ENCODE measurements around the gene APOL5. TPM values are rescaled to one million over a fixed set of nuclear protein-coding genes. Genes with fewer than 3 reads are reported as not detected.
"Not testable (repeated sequence)": the region's sequence is repeated elsewhere in the genome, so short reads cannot be mapped to it uniquely, and the experiment has no call there.

APOL5 gene
- total RNA-seq, 1 experiment from 2014 or later = not detected

GRCh38 chr22:35677460-35678187 is 40.0 kb upstream of the APOL5 start:
- H3K79me2 ChIP-seq (ENCODE audit: low read depth) = no peaks in the 10 kb centered on the region
- no TSS peak for BruUV-seq (replicated peaks)
- ChIA-PET POLR2A (ENCODE audit: unreplicated experiment) (no interaction called here), CTCF (no interaction called here)
- H3K4me3 ChIP-seq = no peak overlapping the region
- no peak for TF ChIP-seq EZH2 (IDR thresholded peaks at IDR 0.05; ENCODE audit: low read depth)
- TF ChIP-seq, protein P1, sequence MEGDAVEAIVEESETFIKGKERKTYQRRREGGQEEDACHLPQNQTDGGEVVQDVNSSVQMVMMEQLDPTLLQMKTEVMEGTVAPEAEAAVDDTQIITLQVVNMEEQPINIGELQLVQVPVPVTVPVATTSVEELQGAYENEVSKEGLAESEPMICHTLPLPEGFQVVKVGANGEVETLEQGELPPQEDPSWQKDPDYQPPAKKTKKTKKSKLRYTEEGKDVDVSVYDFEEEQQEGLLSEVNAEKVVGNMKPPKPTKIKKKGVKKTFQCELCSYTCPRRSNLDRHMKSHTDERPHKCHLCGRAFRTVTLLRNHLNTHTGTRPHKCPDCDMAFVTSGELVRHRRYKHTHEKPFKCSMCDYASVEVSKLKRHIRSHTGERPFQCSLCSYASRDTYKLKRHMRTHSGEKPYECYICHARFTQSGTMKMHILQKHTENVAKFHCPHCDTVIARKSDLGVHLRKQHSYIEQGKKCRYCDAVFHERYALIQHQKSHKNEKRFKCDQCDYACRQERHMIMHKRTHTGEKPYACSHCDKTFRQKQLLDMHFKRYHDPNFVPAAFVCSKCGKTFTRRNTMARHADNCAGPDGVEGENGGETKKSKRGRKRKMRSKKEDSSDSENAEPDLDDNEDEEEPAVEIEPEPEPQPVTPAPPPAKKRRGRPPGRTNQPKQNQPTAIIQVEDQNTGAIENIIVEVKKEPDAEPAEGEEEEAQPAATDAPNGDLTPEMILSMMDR (conservative IDR thresholded peaks at IDR 0.05) = no peak
- H4K20me1 ChIP-seq (ENCODE audit: insufficient read depth) = no peaks in the 10 kb centered on the region
- intact Hi-C loops (cut with micrococcal nuclease; ENCODE audit: unreplicated experiment) = no loop called here
- no peaks in the 10 kb centered on the region for H3K27me3 ChIP-seq (ENCODE audit: insufficient read depth, low read depth)
- no peaks in the 10 kb centered on the region for H3K4me1 ChIP-seq (replicated peaks; ENCODE audit: insufficient read depth)
- no peak overlapping the region for H3K4me2 ChIP-seq
- peaks cover 10% of the 10 kb centered on the region; the same call in 1 of the 2 replicates for H3K9me3 ChIP-seq (ENCODE audit: insufficient read depth, low read depth)
- H3K27ac ChIP-seq = no peak overlapping the region
- no peaks in the 10 kb centered on the region for H3K36me3 ChIP-seq (ENCODE audit: low read depth)
- no peaks in the 10 kb centered on the region for H3K9me2 ChIP-seq (ENCODE audit: insufficient read depth)
- no peak overlapping the region for H2AFZ ChIP-seq
- no peaks in the 10 kb centered on the region for H3F3A ChIP-seq (ENCODE audit: insufficient read depth, low read depth)
- DNase-seq = no peak

DNA sequence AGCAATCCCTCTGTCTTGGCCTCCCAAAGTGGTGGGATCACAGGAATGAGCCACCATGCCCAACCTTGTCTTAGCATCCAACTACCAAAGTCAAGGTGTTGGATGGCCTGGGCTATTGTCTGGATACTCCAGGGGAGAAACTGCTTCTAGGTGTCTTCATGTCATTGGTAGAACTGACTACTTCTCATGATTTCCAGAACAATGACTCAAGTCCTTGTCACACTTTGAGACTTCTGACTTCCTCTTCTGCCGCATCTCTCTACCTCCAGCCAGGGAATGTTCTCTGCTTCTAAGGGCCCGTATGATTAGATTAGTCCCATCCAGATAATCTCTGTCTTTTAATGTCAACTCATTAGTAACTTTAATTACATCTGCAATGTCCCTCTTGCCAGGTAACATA is 38.8 kb upstream of the APOL5 start:
- Histone ChIP-seq H3K27me3 (ENCODE audit: insufficient read depth, low read depth) (no peaks in the 10 kb centered on the region), H3F3A (ENCODE audit: insufficient read depth, low read depth) (no peaks in the 10 kb centered on the region), H3K36me3 (ENCODE audit: low read depth) (no peaks in the 10 kb centered on the region), H2AFZ (no peak overlapping the region), H3K4me2 (no peak overlapping the region), H4K20me1 (ENCODE audit: insufficient read depth) (no peaks in the 10 kb centered on the region), H3K9me2 (ENCODE audit: insufficient read depth) (no peaks in the 10 kb centered on the region), H3K9me3 (ENCODE audit: insufficient read depth, low read depth) (peaks cover 10% of the 10 kb centered on the region; the same call in 1 of the 2 replicates), H3K27ac (no peak overlapping the region), H3K79me2 (ENCODE audit: low read depth) (no peaks in the 10 kb centered on the region), H3K4me1 (replicated peaks; ENCODE audit: insufficient read depth) (no peaks in the 10 kb centered on the region), H3K4me3 (no peak overlapping the region)
- ChIA-PET CTCF (no interaction called here), POLR2A (ENCODE audit: unreplicated experiment) (no interaction called here)
- no peak for DNase-seq
- no peak for TF ChIP-seq EZH2 (IDR thresholded peaks at IDR 0.05; ENCODE audit: low read depth)
- TF ChIP-seq, protein P1 (conservative IDR thresholded peaks at IDR 0.05) = no peak
- BruUV-seq (replicated peaks) = no TSS peak
- intact Hi-C loops (cut with micrococcal nuclease; ENCODE audit: unreplicated experiment) = no loop called here

DNA sequence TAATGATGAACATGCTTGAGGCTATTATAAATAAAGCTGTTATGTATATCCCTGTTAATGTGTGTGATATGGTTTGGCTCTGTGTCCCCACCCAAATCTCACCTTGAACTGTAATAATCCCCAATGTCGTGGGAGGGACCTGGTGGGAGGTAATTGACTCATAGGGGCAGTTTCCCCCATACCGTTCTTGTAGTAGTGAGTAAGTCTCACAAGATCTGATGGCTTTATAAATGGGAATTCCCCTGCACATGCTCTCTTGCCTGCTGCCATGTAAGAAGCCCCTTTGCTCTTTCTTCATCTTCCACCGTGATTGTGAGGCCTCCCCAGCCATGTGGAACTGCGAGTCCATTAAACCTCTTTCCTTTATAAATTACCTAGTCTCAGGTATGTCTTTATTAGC is 38.2 kb upstream of the APOL5 start:
- not testable (repeated sequence) for BruUV-seq (replicated peaks); H3K4me2 ChIP-seq

More for the DNA sequence above, 38.2 kb upstream of the APOL5 start:
- H3F3A ChIP-seq (ENCODE audit: insufficient read depth, low read depth); H3K79me2 ChIP-seq (ENCODE audit: low read depth); POLR2A ChIA-PET (ENCODE audit: unreplicated experiment); H3K4me3 ChIP-seq; DNase-seq; H2AFZ ChIP-seq; H3K4me1 ChIP-seq (replicated peaks; ENCODE audit: insufficient read depth); H3K36me3 ChIP-seq (ENCODE audit: low read depth); H3K27ac ChIP-seq; H3K27me3 ChIP-seq (ENCODE audit: insufficient read depth, low read depth); intact Hi-C loops (cut with micrococcal nuclease; ENCODE audit: unreplicated experiment); H3K9me2 ChIP-seq (ENCODE audit: insufficient read depth); H4K20me1 ChIP-seq (ENCODE audit: insufficient read depth); CTCF ChIA-PET: not testable (repeated sequence)
- peaks cover 10% of the 10 kb centered on the region; the same call in 1 of the 2 replicates for H3K9me3 ChIP-seq (ENCODE audit: insufficient read depth, low read depth)
